ENCODE results near the gene EHD3. TPM values are rescaled to one million over a fixed set of nuclear protein-coding genes. Genes with fewer than 3 reads are reported as not detected.

EHD3 gene
- total RNA-seq, 1 donor: 48.8 TPM

DNA sequence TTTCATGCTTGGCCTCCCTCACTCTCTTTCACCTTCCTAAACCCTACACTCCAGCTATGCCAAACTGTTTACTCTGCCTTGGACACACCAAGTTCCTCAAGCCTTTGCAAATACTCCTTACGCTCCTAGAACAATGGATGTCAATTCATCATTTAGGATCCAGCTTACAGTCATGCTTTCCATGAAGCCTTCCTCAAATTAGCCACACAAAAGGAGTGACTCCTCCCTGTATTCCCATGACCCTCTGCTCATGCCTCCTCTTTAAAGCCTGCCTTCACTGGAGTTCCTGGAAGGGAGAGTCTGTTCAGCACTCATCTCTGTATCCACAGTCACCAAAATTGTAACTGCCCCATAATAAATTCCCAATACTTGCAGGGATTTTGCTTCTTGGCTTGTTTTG, 721 bp upstream of the EHD3 start:
- TF ChIP-seq, protein P1, sequence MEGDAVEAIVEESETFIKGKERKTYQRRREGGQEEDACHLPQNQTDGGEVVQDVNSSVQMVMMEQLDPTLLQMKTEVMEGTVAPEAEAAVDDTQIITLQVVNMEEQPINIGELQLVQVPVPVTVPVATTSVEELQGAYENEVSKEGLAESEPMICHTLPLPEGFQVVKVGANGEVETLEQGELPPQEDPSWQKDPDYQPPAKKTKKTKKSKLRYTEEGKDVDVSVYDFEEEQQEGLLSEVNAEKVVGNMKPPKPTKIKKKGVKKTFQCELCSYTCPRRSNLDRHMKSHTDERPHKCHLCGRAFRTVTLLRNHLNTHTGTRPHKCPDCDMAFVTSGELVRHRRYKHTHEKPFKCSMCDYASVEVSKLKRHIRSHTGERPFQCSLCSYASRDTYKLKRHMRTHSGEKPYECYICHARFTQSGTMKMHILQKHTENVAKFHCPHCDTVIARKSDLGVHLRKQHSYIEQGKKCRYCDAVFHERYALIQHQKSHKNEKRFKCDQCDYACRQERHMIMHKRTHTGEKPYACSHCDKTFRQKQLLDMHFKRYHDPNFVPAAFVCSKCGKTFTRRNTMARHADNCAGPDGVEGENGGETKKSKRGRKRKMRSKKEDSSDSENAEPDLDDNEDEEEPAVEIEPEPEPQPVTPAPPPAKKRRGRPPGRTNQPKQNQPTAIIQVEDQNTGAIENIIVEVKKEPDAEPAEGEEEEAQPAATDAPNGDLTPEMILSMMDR (IDR thresholded peaks at IDR 0.05; ENCODE audit: insufficient read depth, low read depth, low read length): no peak
- no peak for DNase-seq (ENCODE audit: low read depth)
- no peak overlapping the region for H3K4me3 ChIP-seq (ENCODE audit: low read depth, low read length)

DNA sequence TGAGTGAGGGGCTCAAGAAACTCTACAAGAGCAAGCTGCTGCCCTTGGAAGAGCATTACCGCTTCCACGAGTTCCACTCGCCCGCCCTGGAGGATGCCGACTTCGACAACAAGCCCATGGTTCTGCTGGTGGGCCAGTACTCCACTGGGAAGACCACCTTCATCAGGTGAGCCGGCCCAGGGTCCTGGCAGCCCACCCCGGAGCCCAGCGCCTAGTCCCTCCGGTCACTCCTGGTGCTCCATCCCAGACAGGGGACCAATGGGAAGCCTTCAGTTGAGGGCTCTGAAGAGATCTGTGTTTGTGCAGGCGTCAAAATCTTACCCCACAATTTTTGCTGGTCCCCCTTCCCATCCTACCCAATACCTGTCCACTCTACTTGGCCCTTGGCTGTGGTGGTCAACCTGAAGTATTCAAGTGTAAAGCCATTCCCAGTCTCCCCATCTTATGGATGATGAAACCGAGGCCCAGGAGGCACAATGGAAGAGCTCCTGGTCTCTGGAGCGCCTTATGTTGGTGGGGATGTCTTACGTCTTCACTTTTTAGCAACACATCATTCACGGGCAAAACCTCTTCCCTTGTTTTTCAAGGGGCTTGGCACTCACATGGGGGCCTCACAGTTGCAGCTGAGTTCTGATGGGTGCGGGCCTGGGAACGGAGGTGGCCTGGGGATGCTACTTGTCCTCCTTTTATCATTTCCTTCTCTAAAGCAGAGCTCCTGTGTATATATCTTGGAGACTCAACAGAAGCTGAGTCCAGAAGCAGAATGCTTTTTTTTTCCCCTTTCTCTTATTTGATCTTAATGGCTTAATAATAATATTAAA, 941 bp downstream of the EHD3 start:
- DNase-seq (ENCODE audit: low read depth): no peak
- peak overlapping the region; percentile 79 for H3K4me3 ChIP-seq (ENCODE audit: low read depth, low read length)
- TF ChIP-seq, protein P1 (IDR thresholded peaks at IDR 0.05; ENCODE audit: insufficient read depth, low read depth, low read length): no peak

DNA sequence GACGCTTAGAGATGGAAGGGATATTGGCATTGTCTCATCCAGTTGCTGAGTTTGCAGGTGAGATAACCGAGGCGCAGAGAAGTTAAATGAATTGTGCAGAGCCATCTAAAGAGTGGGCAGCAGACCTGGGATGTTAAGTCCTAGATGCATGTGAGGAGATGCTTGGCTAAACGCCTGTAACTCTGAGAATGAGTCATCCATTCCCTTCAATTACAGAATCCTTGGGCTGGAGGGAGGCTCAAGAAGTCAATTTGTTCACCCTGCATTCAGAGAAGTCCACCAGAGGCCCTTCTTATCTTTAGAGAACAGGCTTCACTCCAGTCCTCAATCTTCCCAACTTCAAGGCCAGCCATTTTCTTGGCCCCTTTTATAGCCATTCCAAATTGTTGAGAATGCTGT, 1.6 kb downstream of the EHD3 start:
- TF ChIP-seq, protein P1 (IDR thresholded peaks at IDR 0.05; ENCODE audit: insufficient read depth, low read depth, low read length): no peak
- peak overlapping the region; percentile 79 for H3K4me3 ChIP-seq (ENCODE audit: low read depth, low read length)
- peak; percentile 83 for DNase-seq (ENCODE audit: low read depth)

DNA sequence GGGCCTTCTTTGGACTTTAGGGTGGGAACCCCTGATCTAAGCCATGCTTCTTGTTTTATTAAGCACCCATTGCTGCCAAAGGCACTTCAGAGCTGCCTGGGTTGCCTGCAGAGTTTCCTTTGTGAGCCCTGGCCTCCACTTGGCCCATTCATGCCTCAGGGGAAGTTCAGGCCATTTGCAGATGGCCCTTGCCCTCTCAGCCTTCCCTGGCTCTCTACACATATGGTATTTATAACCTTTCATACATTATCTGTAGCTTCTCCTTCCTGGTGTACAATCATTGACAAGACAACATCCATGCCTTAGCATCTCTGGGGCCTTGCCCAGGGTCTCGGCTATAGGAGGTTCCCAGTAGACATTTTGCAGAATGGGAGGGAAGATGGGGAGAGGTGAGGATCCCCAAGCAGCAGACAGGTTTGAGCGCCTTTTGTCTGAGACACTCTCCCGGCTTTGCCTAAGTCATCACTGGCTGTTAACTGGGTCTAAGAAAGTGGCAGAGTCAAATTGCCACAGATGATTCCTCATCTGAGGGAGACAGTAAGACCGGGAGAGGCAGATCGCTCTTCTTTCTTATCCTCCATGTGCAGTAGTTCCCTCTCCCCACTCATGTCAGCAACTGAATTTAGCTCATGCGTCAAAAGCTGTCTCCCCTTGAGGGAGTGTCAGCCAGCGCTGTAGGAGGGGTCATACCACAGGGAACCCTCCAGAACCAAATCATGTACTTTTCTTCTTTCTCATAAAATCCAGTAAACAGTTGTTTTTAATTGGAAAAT, 2.7 kb downstream of the EHD3 start:
- H3K4me3 ChIP-seq (ENCODE audit: low read depth, low read length): peak overlapping the region; percentile 79
- TF ChIP-seq, protein P1 (IDR thresholded peaks at IDR 0.05; ENCODE audit: insufficient read depth, low read depth, low read length): no peak
- DNase-seq (ENCODE audit: low read depth): no peak

DNA sequence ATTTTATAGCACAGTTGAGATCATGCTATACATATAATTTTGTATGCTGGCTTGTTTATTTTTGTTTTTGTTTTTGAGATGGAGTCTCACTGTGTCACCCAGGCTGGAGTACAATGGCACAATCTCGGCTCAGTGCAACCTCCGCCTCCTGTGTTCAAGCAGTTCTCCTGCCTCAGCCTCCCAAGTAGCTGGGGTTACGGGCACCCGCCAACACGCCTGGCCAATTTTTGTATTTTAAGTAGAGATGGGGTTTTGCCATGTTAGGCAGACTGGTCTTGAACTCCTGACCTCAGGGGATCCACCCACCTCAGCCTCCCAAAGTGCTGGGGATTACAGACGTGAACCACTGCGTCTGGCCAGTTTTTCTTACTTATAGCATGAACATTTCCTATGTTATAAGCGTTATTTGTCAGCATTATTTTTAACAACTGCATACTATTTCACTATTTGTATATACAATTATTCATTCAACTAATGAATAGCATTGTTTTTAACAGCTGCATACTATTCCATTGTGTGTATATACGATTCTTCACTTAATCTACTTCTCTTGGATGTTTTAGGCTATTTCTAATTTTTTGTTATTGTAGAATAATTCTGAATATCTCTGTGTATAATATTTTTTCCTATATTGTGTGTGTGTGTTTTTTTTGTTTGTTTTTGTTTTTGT, 3.5 kb downstream of the EHD3 start:
- no peak for DNase-seq (ENCODE audit: low read depth)
- no peak overlapping the region for H3K4me3 ChIP-seq (ENCODE audit: low read depth, low read length)
- TF ChIP-seq, protein P1 (IDR thresholded peaks at IDR 0.05; ENCODE audit: insufficient read depth, low read depth, low read length): no peak

DNA sequence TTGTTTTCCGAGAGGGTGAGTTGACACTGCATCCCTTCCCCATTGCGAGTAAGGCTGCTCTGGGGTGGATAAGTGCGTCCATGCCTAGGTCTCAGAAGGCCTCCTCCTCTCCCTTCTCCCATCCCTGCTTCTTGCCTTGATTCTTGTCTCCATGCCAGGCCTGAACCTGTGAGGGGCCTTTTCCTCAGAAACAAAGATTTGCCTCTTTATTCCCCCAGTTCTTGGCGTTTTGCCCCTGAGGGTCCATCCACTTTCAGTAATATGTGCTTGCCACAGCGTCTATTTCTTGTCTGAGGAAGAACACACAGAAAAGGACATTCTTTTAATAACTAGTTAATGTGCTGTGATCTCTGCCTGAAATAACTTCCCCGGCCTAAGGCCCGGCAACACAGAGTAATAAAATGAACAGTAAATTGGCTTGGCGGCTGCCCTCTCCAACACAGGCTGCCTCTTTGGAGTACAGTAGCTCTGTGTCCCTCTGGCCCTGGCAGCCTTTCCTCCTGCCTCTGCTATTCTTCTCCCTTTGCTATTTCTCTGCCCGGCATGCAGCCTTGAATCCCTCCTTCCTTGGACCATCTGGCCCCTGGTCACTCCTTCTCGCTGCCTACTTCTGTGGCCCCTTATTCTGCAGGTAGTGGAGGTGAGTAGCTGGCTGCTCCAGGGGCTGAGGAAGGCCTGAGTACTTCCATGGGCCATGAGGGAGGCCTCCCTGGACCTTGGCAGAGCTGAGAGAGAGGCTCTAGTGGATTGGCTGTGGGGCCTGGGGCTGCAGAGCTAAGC, 4.4 kb downstream of the EHD3 start:
- TF ChIP-seq, protein P1 (IDR thresholded peaks at IDR 0.05; ENCODE audit: insufficient read depth, low read depth, low read length): no peak
- DNase-seq (ENCODE audit: low read depth): no peak
- H3K4me3 ChIP-seq (ENCODE audit: low read depth, low read length): no peak overlapping the region
